ENCODE results near the gene NFKBIE.
A peak's percentile ranks its signal among the peaks of the same experiment; 100 is the strongest.

NFKBIE gene

DNA sequence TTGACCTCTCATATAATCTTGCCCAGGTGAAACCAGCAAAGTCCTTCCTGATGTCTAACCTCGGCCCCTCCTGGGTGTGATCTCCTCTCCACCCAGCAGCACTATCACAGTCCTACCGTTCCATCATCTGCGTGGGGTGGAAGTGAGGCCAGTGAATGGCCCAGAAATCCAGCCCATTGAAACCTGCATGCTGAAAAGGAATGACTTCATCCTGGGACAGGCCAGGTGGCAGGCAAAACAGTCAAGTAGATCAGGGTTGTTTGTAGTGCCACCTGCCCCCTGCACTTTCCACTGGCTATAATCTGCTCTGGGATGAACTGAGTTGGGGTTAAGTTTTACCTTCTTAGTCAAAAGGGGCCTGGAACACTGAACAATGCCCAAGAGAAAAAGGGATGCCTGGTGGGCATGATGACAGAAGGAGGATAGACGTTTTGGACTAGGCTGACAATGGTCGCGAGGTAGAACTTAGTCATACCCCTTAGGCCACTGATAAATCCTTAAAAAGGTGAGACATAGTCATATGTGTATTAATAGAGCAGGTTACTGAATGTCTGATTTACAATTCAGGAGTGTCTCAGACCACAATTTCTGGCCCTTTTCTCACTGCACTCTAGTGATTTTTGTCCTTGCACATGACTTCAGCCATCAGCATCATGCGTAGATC lies 26.5 kb downstream of the NFKBIE start:
- H3K9me2 ChIP-seq (ENCODE audit: low read depth, low read length): no peaks in the 10 kb centered on the region
- no peaks in the 10 kb centered on the region for H3K27me3 ChIP-seq (ENCODE audit: insufficient read depth, low read length)
- no peaks in the 10 kb centered on the region for H3F3A ChIP-seq (ENCODE audit: insufficient read depth, low read length)
- H3K4me2 ChIP-seq (ENCODE audit: low read length): no peak overlapping the region
- H3K79me2 ChIP-seq (ENCODE audit: insufficient read depth, low read length): no peaks in the 10 kb centered on the region
- no peak overlapping the region for H3K4me3 ChIP-seq (ENCODE audit: low read depth, low read length, poor library complexity, severe bottlenecking)
- H2AFZ ChIP-seq (ENCODE audit: low read length): no peak overlapping the region
- no peaks in the 10 kb centered on the region for H4K20me1 ChIP-seq (ENCODE audit: insufficient read depth, low read length)
- no peak overlapping the region for H3K27ac ChIP-seq (ENCODE audit: low read depth, low read length, poor library complexity, severe bottlenecking)
- no peaks in the 10 kb centered on the region for H3K9me3 ChIP-seq (ENCODE audit: low read length)
- H3K9ac ChIP-seq (ENCODE audit: low read length): no peak overlapping the region
- peaks cover 16% of the 10 kb centered on the region; the same call in 1 of the 2 replicates for H3K36me3 ChIP-seq (ENCODE audit: insufficient read depth, low read length)
- H3K4me1 ChIP-seq (ENCODE audit: insufficient read depth, low read length, severe bottlenecking): peaks cover 9% of the 10 kb centered on the region
- TF ChIP-seq EZH2 (IDR thresholded peaks at IDR 0.05; ENCODE audit: borderline replicate concordance, low read length) (no peak), CTCF (IDR thresholded peaks at IDR 0.05; ENCODE audit: low read length) (no peak)

GRCh38 chr6:44237813-44238433 lies 27.4 kb downstream of the NFKBIE start:
- Histone ChIP-seq H3K27me3 (ENCODE audit: insufficient read depth, low read length) (no peaks in the 10 kb centered on the region), H3K4me1 (ENCODE audit: insufficient read depth, low read length, severe bottlenecking) (peaks cover 9% of the 10 kb centered on the region), H3K36me3 (ENCODE audit: insufficient read depth, low read length) (peaks cover 24% of the 10 kb centered on the region), H3K9me2 (ENCODE audit: low read depth, low read length) (no peaks in the 10 kb centered on the region), H3K4me3 (ENCODE audit: low read depth, low read length, poor library complexity, severe bottlenecking) (peak overlapping the region; percentile 61), H3K9ac (ENCODE audit: low read length) (peak overlapping the region; percentile 57), H3F3A (ENCODE audit: insufficient read depth, low read length) (no peaks in the 10 kb centered on the region), H2AFZ (ENCODE audit: low read length) (no peak overlapping the region), H3K27ac (ENCODE audit: low read depth, low read length, poor library complexity, severe bottlenecking) (no peak overlapping the region), H3K9me3 (ENCODE audit: low read length) (no peaks in the 10 kb centered on the region), H3K4me2 (ENCODE audit: low read length) (peak overlapping the region; percentile 74), H4K20me1 (ENCODE audit: insufficient read depth, low read length) (no peaks in the 10 kb centered on the region), H3K79me2 (ENCODE audit: insufficient read depth, low read length) (no peaks in the 10 kb centered on the region)
- TF ChIP-seq EZH2 (IDR thresholded peaks at IDR 0.05; ENCODE audit: borderline replicate concordance, low read length) (no peak), CTCF (IDR thresholded peaks at IDR 0.05; ENCODE audit: low read length) (peak; percentile 95)

- no peaks in the 10 kb centered on the region for H3F3A ChIP-seq (ENCODE audit: insufficient read depth, low read length)
- no peaks in the 10 kb centered on the region for H3K9me2 ChIP-seq (ENCODE audit: low read depth, low read length)
- H4K20me1 ChIP-seq (ENCODE audit: insufficient read depth, low read length): no peaks in the 10 kb centered on the region
- no peaks in the 10 kb centered on the region for H3K9me3 ChIP-seq (ENCODE audit: low read length)
- peaks cover 9% of the 10 kb centered on the region for H3K4me1 ChIP-seq (ENCODE audit: insufficient read depth, low read length, severe bottlenecking)
- H3K27me3 ChIP-seq (ENCODE audit: insufficient read depth, low read length): no peaks in the 10 kb centered on the region
- TF ChIP-seq CTCF (IDR thresholded peaks at IDR 0.05; ENCODE audit: low read length): no peak
- H3K27ac ChIP-seq (ENCODE audit: low read depth, low read length, poor library complexity, severe bottlenecking): no peak overlapping the region
- peak overlapping the region; percentile 57 for H3K9ac ChIP-seq (ENCODE audit: low read length)
- peak overlapping the region; percentile 74 for H3K4me2 ChIP-seq (ENCODE audit: low read length)
- peak overlapping the region; percentile 61 for H3K4me3 ChIP-seq (ENCODE audit: low read depth, low read length, poor library complexity, severe bottlenecking)
- no peaks in the 10 kb centered on the region for H3K79me2 ChIP-seq (ENCODE audit: insufficient read depth, low read length)
- H2AFZ ChIP-seq (ENCODE audit: low read length): no peak overlapping the region
- peaks cover 31% of the 10 kb centered on the region for H3K36me3 ChIP-seq (ENCODE audit: insufficient read depth, low read length)
Observed at GRCh38 chr6:44237021-44237812, 28.1 kb downstream of the NFKBIE start.

Data from OCI-LY1 (cell line).